ENCODE results near the gene FGGY.
A peak's percentile ranks its signal among the peaks of the same experiment; 100 is the strongest.
"Not testable (repeated sequence)": the region's sequence is repeated elsewhere in the genome, so short reads cannot be mapped to it uniquely, and the experiment has no call there.

FGGY gene

GRCh38 chr1:59511476-59512465 lies 214.9 kb downstream of the FGGY start:
- DNase-seq (ENCODE audit: low spot score), result peak; percentile 11

- no peak for DNase-seq (ENCODE audit: low spot score)
These were observed 215.8 kb downstream of the FGGY start for GRCh38 chr1:59512702-59513101.

- DNase-seq (ENCODE audit: low spot score), result no peak
These were observed 217.4 kb downstream of the FGGY start for GRCh38 chr1:59514061-59514909.

GRCh38 chr1:59516881-59517280 lies 220.0 kb downstream of the FGGY start:
- DNase-seq (ENCODE audit: low spot score), result no peak

- no peak for DNase-seq (ENCODE audit: low spot score)
These were observed 223.3 kb downstream of the FGGY start for GRCh38 chr1:59520194-59520593.

- DNase-seq (ENCODE audit: low spot score), result no peak
These were observed 224.0 kb downstream of the FGGY start for GRCh38 chr1:59520827-59521418.

GRCh38 chr1:59521456-59521855 lies 224.6 kb downstream of the FGGY start:
- no peak for DNase-seq (ENCODE audit: low spot score)

- DNase-seq (ENCODE audit: low spot score), result no peak
These were observed 226.1 kb downstream of the FGGY start for GRCh38 chr1:59522925-59523505.

- DNase-seq (ENCODE audit: low spot score), result no peak
These were observed 227.0 kb downstream of the FGGY start for GRCh38 chr1:59523745-59524450.

- DNase-seq (ENCODE audit: low spot score), result no peak
These were observed 229.3 kb downstream of the FGGY start for GRCh38 chr1:59526240-59526639.

GRCh38 chr1:59528471-59528870 lies 231.6 kb downstream of the FGGY start:
- DNase-seq (ENCODE audit: low spot score), result no peak

- DNase-seq (ENCODE audit: low spot score), result no peak
These were observed 232.0 kb downstream of the FGGY start for GRCh38 chr1:59528900-59529299.

GRCh38 chr1:59530119-59530518 lies 233.2 kb downstream of the FGGY start:
- DNase-seq (ENCODE audit: low spot score), result no peak

GRCh38 chr1:59532102-59532501 lies 235.2 kb downstream of the FGGY start:
- no peak for DNase-seq (ENCODE audit: low spot score)

- DNase-seq (ENCODE audit: low spot score), result not testable (repeated sequence)
These were observed 241.6 kb downstream of the FGGY start for GRCh38 chr1:59538476-59538875.

GRCh38 chr1:59539961-59540681 lies 243.2 kb downstream of the FGGY start:
- no peak for DNase-seq (ENCODE audit: low spot score)

- no peak for DNase-seq (ENCODE audit: low spot score)
These were observed 244.3 kb downstream of the FGGY start for GRCh38 chr1:59541161-59541560.

GRCh38 chr1:59541891-59542290 lies 245.0 kb downstream of the FGGY start:
- DNase-seq (ENCODE audit: low spot score), result no peak

- DNase-seq (ENCODE audit: low spot score), result peak; percentile 33
These were observed 246.3 kb downstream of the FGGY start for GRCh38 chr1:59543211-59543668.

- no peak for DNase-seq (ENCODE audit: low spot score)
These were observed 247.9 kb downstream of the FGGY start for GRCh38 chr1:59544615-59545293.

Measured in HuH-7.5 (cell line).